Glomerular endothelial cell (primary cell): Measurements from ENCODE around the gene VPS33B. TPM values are rescaled to one million over a fixed set of nuclear protein-coding genes. Genes with fewer than 3 reads are reported as not detected.
"Not testable (repeated sequence)": the region's sequence is repeated elsewhere in the genome, so short reads cannot be mapped to it uniquely, and the experiment has no call there.

Source experiments
- DNase-seq: peaks from one replicate; pipeline ENCODE4 v3.0.0-alpha.2; 2011; ENCODE audit warnings: low read depth, low spot score; ENCODE audit errors: extremely low read depth
- total RNA-seq: library from RNA; depleted of rRNA; stranded (reverse); fragments of >200 nt; gene quantifications from 2 replicates; pipeline ENCODE4 v1.2.3, GENCODE V29; 2015

VPS33B gene
- total RNA-seq, 1 donor from 2014 or later: 7.0 TPM

- DNase-seq: no peak
These were observed 10.8 kb upstream of the VPS33B start for GRCh38 chr15:91032919-91033803.

GRCh38 chr15:91031796-91032195 is 9.4 kb upstream of the VPS33B start:
- DNase-seq: no peak

GRCh38 chr15:91027677-91028076 is 5.3 kb upstream of the VPS33B start:
- no peak for DNase-seq

GRCh38 chr15:91023720-91024119 is 1.3 kb upstream of the VPS33B start:
- DNase-seq: no peak

GRCh38 chr15:91022832-91023129 is 387 bp upstream of the VPS33B start:
- no peak for DNase-seq

GRCh38 chr15:91021516-91022074 is 799 bp downstream of the VPS33B start:
- DNase-seq: no peak

- DNase-seq: no peak
These were observed 4.2 kb downstream of the VPS33B start for GRCh38 chr15:91018158-91018557.

GRCh38 chr15:91017716-91018115 is 4.7 kb downstream of the VPS33B start:
- no peak for DNase-seq

GRCh38 chr15:91013701-91014100 is 8.7 kb downstream of the VPS33B start:
- DNase-seq: not testable (repeated sequence)

GRCh38 chr15:91007266-91007665 is 15.1 kb downstream of the VPS33B start:
- DNase-seq: no peak

- DNase-seq: no peak
These were observed 21.2 kb downstream of the VPS33B start for GRCh38 chr15:91001209-91001608.

GRCh38 chr15:90998737-90999136 is 23.7 kb downstream of the VPS33B start:
- DNase-seq: no peak

GRCh38 chr15:90994417-90995311 is 27.7 kb downstream of the VPS33B start, which contains the start of gene PRC1:
PRC1 (minus strand) TSS chr15:90994535; CDS start chr15:90994417, 118 bp downstream.
- DNase-seq: peak; percentile 57

GRCh38 chr15:90994059-90994416 is 28.4 kb downstream of the VPS33B start:
- DNase-seq: no peak

GRCh38 chr15:90991587-90992285 is 30.7 kb downstream of the VPS33B start:
- DNase-seq: no peak

GRCh38 chr15:90990446-90990845 is 31.9 kb downstream of the VPS33B start:
- no peak for DNase-seq

GRCh38 chr15:90989040-90989768 is 33.2 kb downstream of the VPS33B start:
- DNase-seq: no peak

GRCh38 chr15:90988296-90988695 is 34.1 kb downstream of the VPS33B start:
- DNase-seq: no peak

GRCh38 chr15:90987561-90988141 is 34.7 kb downstream of the VPS33B start:
- DNase-seq: no peak
